SK-N-SH (cell line): ENCODE measurements around the gene ARID2. TPM values are rescaled to one million over a fixed set of nuclear protein-coding genes. Genes with fewer than 3 reads are reported as not detected.

Experiments used
- CTCF ChIA-PET: fragments of 300-600, 350-600 bp; formaldehyde crosslinking; extraction: SDS; loops from one replicate; lab custom pipeline; 2021; lab: Yijun Ruan, JAX
- POLR2A ChIA-PET: fragments of 350-600 bp; sonication (Branson Sonifier 250); formaldehyde crosslinking; extraction: SDS; loops from one replicate; lab custom pipeline; 2020; ENCODE audit warnings: antibody characterized with exemption, inconsistent platforms; lab: Yijun Ruan, JAX
- DNase-seq: peaks from one replicate; pipeline ENCODE4 v3.0.0; 2012
- H2AFZ ChIP-seq: fragments of 200-600 bp; sonication (generic); 2 replicates; pipeline ENCODE4 v1.8.1; 2016; ENCODE audit warnings: antibody characterized with exemption, mild to moderate bottlenecking, low read depth
- H3F3A ChIP-seq: fragments of 200-600 bp; sonication (generic); replicated peaks from 2 replicates; pipeline ENCODE3; 2016; ENCODE audit warnings: antibody characterized with exemption, mild to moderate bottlenecking; ENCODE audit not compliant: insufficient read depth
- H3K27ac ChIP-seq, 2 experiments: fragments of 200-500 bp in 1 of 2; fragments of 200-600 bp in 1 of 2; sonication (Bioruptor generic) in 1 of 2; sonication (generic), shearing (Covaris generic) in 1 of 2; 2 replicates each; pipeline versions ENCODE4 v1.5.1 to v1.6.1; 2014 to 2016; ENCODE audit warnings: low read depth in 2 of 2, inconsistent platforms in 1 of 2, low read length in 1 of 2, mild to moderate bottlenecking in 1 of 2, mixed read lengths in 1 of 2
- H3K27me3 ChIP-seq: fragments of 200-600 bp; sonication (generic), shearing (Covaris generic); 2 replicates; pipeline ENCODE4 v1.6.1; 2016; ENCODE audit warnings: mixed run types; ENCODE audit not compliant: insufficient read depth
- H3K36me3 ChIP-seq, 2 experiments: fragments of 200-500 bp in 1 of 2; fragments of 200-600 bp in 1 of 2; sonication (Bioruptor generic) in 1 of 2; sonication (generic) in 1 of 2; replicated peaks in 1 of 2; 2 replicates each; pipeline versions ENCODE3 to v1.5.1; 2014 to 2016; ENCODE audit warnings: low read length in 1 of 2, mild to moderate bottlenecking in 1 of 2; ENCODE audit not compliant: insufficient read depth in 2 of 2, control insufficient read depth in 1 of 2
- H3K4me1 ChIP-seq, 2 experiments: fragments of 200-500 bp in 1 of 2; fragments of 200-600 bp in 1 of 2; sonication (Bioruptor generic) in 1 of 2; sonication (generic), shearing (Covaris generic) in 1 of 2; 2 replicates each; pipeline versions ENCODE4 v1.5.1 to v1.6.1; 2014 to 2016; ENCODE audit warnings: low read depth in 1 of 2, low read length in 1 of 2, mixed run types in 1 of 2; ENCODE audit not compliant: insufficient read depth in 2 of 2, control insufficient read depth in 1 of 2
- H3K4me2 ChIP-seq: fragments of 200-600 bp; sonication (generic), shearing (Covaris generic); 2 replicates; pipeline ENCODE4 v1.6.1; 2017; ENCODE audit warnings: mixed run types
- H3K4me3 ChIP-seq, 2 experiments: fragments of 200-500 bp in 1 of 2; fragments of 200-600 bp in 1 of 2; sonication (Bioruptor generic) in 1 of 2; sonication (generic), shearing (Covaris generic) in 1 of 2; 2 replicates each; pipeline versions ENCODE4 v1.5.1 to v1.8.1; 2014 to 2016; ENCODE audit warnings: low read depth in 2 of 2, inconsistent platforms in 1 of 2, low read length in 1 of 2, mild to moderate bottlenecking in 1 of 2, mixed read lengths in 1 of 2, moderate library complexity in 1 of 2
- H3K79me2 ChIP-seq: fragments of 200-600 bp; sonication (generic); 2 replicates; pipeline ENCODE4 v1.8.1; 2017; ENCODE audit warnings: mild to moderate bottlenecking; ENCODE audit not compliant: insufficient read depth
- H3K9ac ChIP-seq: fragments of 200-600 bp; sonication (generic); 2 replicates; pipeline ENCODE4 v1.6.1; 2017; ENCODE audit warnings: mixed run types
- H3K9me2 ChIP-seq: fragments of 200-600 bp; sonication (generic); 2 replicates; pipeline ENCODE4 v1.6.1; 2017; ENCODE audit warnings: mixed run types
- H3K9me3 ChIP-seq: fragments of 200-600 bp; sonication (generic); 2 replicates; pipeline ENCODE4 v1.6.1; 2017; ENCODE audit warnings: mixed run types, mild to moderate bottlenecking, moderate library complexity
- H4K20me1 ChIP-seq: fragments of 200-600 bp; sonication (generic); 2 replicates; pipeline ENCODE4 v1.6.1; 2017; ENCODE audit warnings: mild to moderate bottlenecking, mixed run types; ENCODE audit not compliant: insufficient read depth
- CTCF ChIP-seq: fragments of 200-600 bp; sonication (generic); IDR thresholded peaks from 2 replicates; pipeline ENCODE4 v1.6.1; 2017; ENCODE audit warnings: antibody characterized with exemption, mild to moderate bottlenecking, moderate library complexity
- ELF1 ChIP-seq: IDR thresholded peaks from 2 replicates; pipeline ENCODE4 v1.4.0; 2012
- EP300 ChIP-seq, 2 experiments: IDR thresholded peaks; 2 replicates each; pipeline versions ENCODE4 v1.4.0 to v1.6.1; 2012; ENCODE audit warnings: borderline replicate concordance in 1 of 2, low read depth in 1 of 2, low read length in 1 of 2
- EZH2phosphoT487 ChIP-seq: fragments of 200-600 bp; sonication (generic); IDR thresholded peaks from 2 replicates; pipeline ENCODE4 v1.6.1; 2017; ENCODE audit warnings: low read depth, mixed run types, mild to moderate bottlenecking, antibody characterized with exemption, moderate library complexity, borderline replicate concordance
- FOSL2 ChIP-seq: IDR thresholded peaks from 2 replicates; pipeline ENCODE4 v1.4.0; 2012; ENCODE audit warnings: low read depth, mild to moderate bottlenecking, moderate library complexity, borderline replicate concordance
- FOXM1 ChIP-seq: IDR thresholded peaks from 2 replicates; pipeline ENCODE4 v1.4.0; 2012; ENCODE audit warnings: low read depth, mild to moderate bottlenecking
- GABPA ChIP-seq: IDR thresholded peaks from 2 replicates; pipeline ENCODE4 v1.4.0; 2012; ENCODE audit warnings: low read depth, mild to moderate bottlenecking
- GATA2 ChIP-seq: sonication (generic); formaldehyde crosslinking; IDR thresholded peaks from 2 replicates; pipeline ENCODE4 v1.5.0; 2020; ENCODE audit warnings: mild to moderate bottlenecking, missing genetic modification reagents
- JUND ChIP-seq: IDR thresholded peaks from 2 replicates; pipeline ENCODE4 v1.4.0; 2012
- MXI1 ChIP-seq: IDR thresholded peaks from 2 replicates; pipeline ENCODE4 v1.6.1; 2012; ENCODE audit warnings: mild to moderate bottlenecking, low read depth, low read length, improper control_type of control experiment
- PBX3 ChIP-seq: IDR thresholded peaks from 2 replicates; pipeline ENCODE4; 2012
- POLR2AphosphoS5 ChIP-seq: IDR thresholded peaks from 2 replicates; pipeline ENCODE4 v1.6.1; 2012; ENCODE audit warnings: low read depth, low read length
- RAD21 ChIP-seq: IDR thresholded peaks from 2 replicates; pipeline ENCODE4 v1.6.1; 2012; ENCODE audit warnings: mild to moderate bottlenecking, low read length
- RCOR1 ChIP-seq: fragments of 150-350 bp; IDR thresholded peaks from 2 replicates; pipeline ENCODE4 v1.6.1; 2017; ENCODE audit warnings: antibody characterized with exemption, low read length
- RFX5 ChIP-seq: IDR thresholded peaks from 2 replicates; pipeline ENCODE4 v1.6.1; 2012; ENCODE audit warnings: mild to moderate bottlenecking, improper control_type of control experiment, low read length
- RXRA ChIP-seq: IDR thresholded peaks from 2 replicates; pipeline ENCODE4 v1.4.0; 2012; ENCODE audit warnings: low read depth, mild to moderate bottlenecking, borderline replicate concordance
- SIN3A ChIP-seq: IDR thresholded peaks from 2 replicates; pipeline ENCODE4 v1.6.1; 2012; ENCODE audit warnings: low read depth, mild to moderate bottlenecking, low read length, moderate library complexity, borderline replicate concordance
- TCF12 ChIP-seq: IDR thresholded peaks from 2 replicates; pipeline ENCODE4 v1.4.0; 2012
- TEAD4 ChIP-seq: IDR thresholded peaks from 2 replicates; pipeline ENCODE4 v1.4.0; 2012; ENCODE audit warnings: mild to moderate bottlenecking, borderline replicate concordance; ENCODE audit not compliant: insufficient read depth
- YY1 ChIP-seq: IDR thresholded peaks from 2 replicates; pipeline ENCODE4 v1.4.0; 2012; ENCODE audit warnings: low read depth, mild to moderate bottlenecking
- ZBTB33 ChIP-seq: IDR thresholded peaks from 2 replicates; pipeline ENCODE4 v1.4.0; 2012; ENCODE audit warnings: low read depth, borderline replicate concordance
- WGBS: methylation state at CpG from one replicate; pipeline ENCODE4 v1.1.6; 2017; ENCODE audit warnings: low lambda C conversion rate; 5-methylcytosine and 5-hydroxymethylcytosine counted together
- polyA plus RNA-seq, 3 experiments: library from polyadenylated mRNA; depleted of rRNA; stranded (reverse); fragments of >200 nt; gene quantifications; 2 replicates each; pipeline ENCODE4 v1.2.3, GENCODE V29; 2012
- TF ChIP-seq, protein P1 (sequence below): IDR thresholded peaks from 2 replicates; pipeline ENCODE4 v1.4.0; 2012; ENCODE audit warnings: low read depth
- TF ChIP-seq, protein P2 (sequence below): fragments of 150-350 bp; IDR thresholded peaks from 2 replicates; pipeline ENCODE4 v1.6.1; 2016; ENCODE audit warnings: mild to moderate bottlenecking, low read depth, low read length

The ARID2 gene
- polyA plus RNA-seq, 1 of the 3 experiments (the other 2 are of a cell fraction), result 5.9 TPM

DNA sequence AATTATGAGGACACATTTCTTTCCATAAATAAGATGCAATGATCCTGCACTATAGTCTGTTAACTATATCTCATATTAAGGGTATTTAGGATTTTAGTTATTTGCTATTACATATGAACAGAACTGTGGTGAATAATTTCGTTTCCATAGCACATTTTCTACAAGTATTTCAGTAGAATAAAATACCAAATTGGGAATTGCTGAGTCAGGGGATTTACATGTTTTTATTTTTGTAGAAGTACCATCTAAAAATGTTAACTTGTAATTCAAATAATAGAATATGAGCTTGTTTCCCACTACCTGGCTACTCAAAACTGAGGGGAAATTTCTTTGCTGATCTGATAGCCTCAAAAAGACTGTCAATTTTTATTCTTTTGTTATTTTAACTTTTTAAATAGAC lies 136.8 kb downstream of the ARID2 start:
- CTCF ChIA-PET, result no interaction called here

GRCh38 chr12:45872446-45872845 lies 142.9 kb downstream of the ARID2 start:
- WGBS, result 92% methylated on average over 7 of the region's 7 CpGs
- Histone ChIP-seq H4K20me1 (no peaks in the 10 kb centered on the region), H3F3A (no peaks in the 10 kb centered on the region), H2AFZ (no peak overlapping the region), H3K4me1 (no peaks in the 10 kb centered on the region), H3K36me3 (peaks cover 23 to 45% of the 10 kb centered on the region in 2 experiments), H3K79me2 (peaks cover 15% of the 10 kb centered on the region; the same call in 1 of the 2 replicates), H3K27ac (no peak overlapping the region), H3K9ac (no peak overlapping the region), H3K9me3 (no peaks in the 10 kb centered on the region), H3K4me2 (no peak overlapping the region), H3K27me3 (no peaks in the 10 kb centered on the region), H3K9me2 (no peaks in the 10 kb centered on the region), H3K4me3 (no peak overlapping the region)
- no peak for DNase-seq
- TF ChIP-seq FOXM1, result no peak
- no peak for TF ChIP-seq EZH2phosphoT487
- TF ChIP-seq SIN3A, result no peak
- no peak for TF ChIP-seq MXI1
- no peak for TF ChIP-seq CTCF
- TF ChIP-seq ZBTB33, result no peak
- no peak for TF ChIP-seq POLR2AphosphoS5
- no peak for TF ChIP-seq JUND
- TF ChIP-seq ELF1, result no peak
- TF ChIP-seq PBX3, result no peak
- no peak for TF ChIP-seq TCF12
- TF ChIP-seq GATA2 (CRISPR knock-in tag), result no peak
- TF ChIP-seq, protein P1, sequence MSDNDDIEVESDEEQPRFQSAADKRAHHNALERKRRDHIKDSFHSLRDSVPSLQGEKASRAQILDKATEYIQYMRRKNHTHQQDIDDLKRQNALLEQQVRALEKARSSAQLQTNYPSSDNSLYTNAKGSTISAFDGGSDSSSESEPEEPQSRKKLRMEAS, result no peak
- no peak for TF ChIP-seq EP300 (IDR thresholded peaks at IDR 0.05; ENCODE audit: borderline replicate concordance in 1 of 2, low read depth in 1 of 2, low read length in 1 of 2)
- no peak for TF ChIP-seq RCOR1
- no peak for TF ChIP-seq RAD21
- TF ChIP-seq, protein P2, sequence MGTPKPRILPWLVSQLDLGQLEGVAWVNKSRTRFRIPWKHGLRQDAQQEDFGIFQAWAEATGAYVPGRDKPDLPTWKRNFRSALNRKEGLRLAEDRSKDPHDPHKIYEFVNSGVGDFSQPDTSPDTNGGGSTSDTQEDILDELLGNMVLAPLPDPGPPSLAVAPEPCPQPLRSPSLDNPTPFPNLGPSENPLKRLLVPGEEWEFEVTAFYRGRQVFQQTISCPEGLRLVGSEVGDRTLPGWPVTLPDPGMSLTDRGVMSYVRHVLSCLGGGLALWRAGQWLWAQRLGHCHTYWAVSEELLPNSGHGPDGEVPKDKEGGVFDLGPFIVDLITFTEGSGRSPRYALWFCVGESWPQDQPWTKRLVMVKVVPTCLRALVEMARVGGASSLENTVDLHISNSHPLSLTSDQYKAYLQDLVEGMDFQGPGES, result no peak
- no peak for TF ChIP-seq RXRA
- CTCF ChIA-PET, result interaction anchor here (0.7 kb wide), 2 partner anchors 14 to 135 kb away, joined by 3 read pairs; no protein-coding TSS in a partner anchor
- POLR2A ChIA-PET, result no interaction called here

More for the DNA sequence above, 136.8 kb downstream of the ARID2 start:
- H3K9ac ChIP-seq, result no peak overlapping the region
- DNase-seq, result no peak
- H3K27ac ChIP-seq, result no peak overlapping the region
- H3K4me2 ChIP-seq, result no peak overlapping the region
- no peak overlapping the region for H3K4me3 ChIP-seq
- 87% methylated on average over 1 of the region's 1 CpG for WGBS
- peaks cover 5 to 27% of the 10 kb centered on the region in 2 experiments for H3K36me3 ChIP-seq
- no peaks in the 10 kb centered on the region for H3K27me3 ChIP-seq
- TF ChIP-seq RFX5, result no peak
- TF ChIP-seq FOSL2, result no peak
- no peak for TF ChIP-seq TEAD4
- no peak for TF ChIP-seq JUND
- no peak for TF ChIP-seq MXI1
- no peak for TF ChIP-seq GABPA
- no peak for TF ChIP-seq RCOR1
- no peak for TF ChIP-seq YY1
- H3K79me2 ChIP-seq, result peaks cover 16% of the 10 kb centered on the region
- H3K9me3 ChIP-seq, result no peaks in the 10 kb centered on the region
- no peak overlapping the region for H2AFZ ChIP-seq
- POLR2A ChIA-PET, result no interaction called here
- H3F3A ChIP-seq, result no peaks in the 10 kb centered on the region
- H3K9me2 ChIP-seq, result no peaks in the 10 kb centered on the region
- no peaks in the 10 kb centered on the region for H4K20me1 ChIP-seq
- H3K4me1 ChIP-seq, result no peaks in the 10 kb centered on the region
